HG03159 (cell line): ENCODE results near the gene MGST2.

Source experiments
- ATAC-seq: cut with Tn5 transposase; IDR thresholded peaks from one replicate; pipeline ENCODE4 v1.9.1; 2021; ENCODE audit warnings: mild to moderate bottlenecking, moderate library complexity; ENCODE audit not compliant: unreplicated experiment

The MGST2 gene

GRCh38 chr4:139736274-139736660 lies 70.6 kb downstream of the MGST2 start:
- no peak for ATAC-seq

- ATAC-seq: no peak
These were observed 71.0 kb downstream of the MGST2 start for GRCh38 chr4:139736661-139737060.

GRCh38 chr4:139738846-139739613 lies 73.4 kb downstream of the MGST2 start:
- ATAC-seq: no peak

- no peak for ATAC-seq
These were observed 74.5 kb downstream of the MGST2 start for GRCh38 chr4:139740121-139740520.

GRCh38 chr4:139740531-139741041 lies 75.0 kb downstream of the MGST2 start:
- ATAC-seq: no peak

GRCh38 chr4:139743027-139743426 lies 77.4 kb downstream of the MGST2 start:
- no peak for ATAC-seq

- no peak for ATAC-seq
These were observed 78.6 kb downstream of the MGST2 start for GRCh38 chr4:139744232-139744631.

GRCh38 chr4:139745111-139745639 lies 79.6 kb downstream of the MGST2 start:
- ATAC-seq: no peak

- no peak for ATAC-seq
These were observed 81.0 kb downstream of the MGST2 start for GRCh38 chr4:139746431-139747171.

- no peak for ATAC-seq
These were observed 83.7 kb downstream of the MGST2 start for GRCh38 chr4:139749338-139749737.

- ATAC-seq: no peak
These were observed 84.3 kb downstream of the MGST2 start for GRCh38 chr4:139749835-139750498.

- ATAC-seq: no peak
These were observed 88.1 kb downstream of the MGST2 start for GRCh38 chr4:139753686-139754085.
